Dedifferentiated amniotic fluid mesenchymal stem cell (primary cell): ENCODE data around the gene UFSP2.

ENCODE experiments used
- DNase-seq: peaks from one replicate; pipeline ENCODE4 v3.0.0-alpha.2; 2016; ENCODE audit errors: extremely low spot score

The UFSP2 gene

DNA sequence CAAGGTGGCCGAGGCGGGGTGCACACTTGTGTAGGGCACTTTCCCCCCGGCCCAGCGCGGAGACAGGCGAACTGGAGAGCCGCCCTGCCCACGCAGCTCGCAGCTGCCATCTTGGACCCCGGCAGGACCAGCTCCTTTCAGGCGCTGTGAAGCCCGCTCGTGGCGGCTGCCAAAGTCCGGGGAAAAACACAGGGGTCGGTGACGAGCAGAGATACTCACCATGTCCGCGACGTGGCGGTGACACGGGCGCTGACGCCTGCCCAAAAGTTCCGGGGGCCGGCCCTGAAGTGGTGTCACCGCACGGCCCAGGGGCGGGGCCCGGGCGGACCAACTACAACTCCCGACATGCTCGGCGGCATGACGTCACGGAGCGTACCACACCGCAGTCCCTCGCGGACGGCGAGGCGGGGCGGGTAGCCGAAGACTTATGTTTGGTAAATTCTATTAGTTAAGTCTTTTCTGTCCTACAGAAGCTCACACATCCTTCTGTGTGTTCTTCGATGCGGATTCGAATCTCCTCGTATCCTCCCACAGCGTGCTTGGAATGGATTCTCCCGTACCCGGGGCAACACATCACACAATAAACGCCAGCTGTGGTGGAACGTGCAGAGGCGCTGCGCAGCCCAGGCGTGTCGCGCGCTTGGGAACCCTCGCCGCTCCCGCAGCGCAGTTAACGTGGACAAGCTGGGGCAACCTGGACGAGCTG lies at the start of gene UFSP2:
UFSP2 (minus strand) TSS at position 318 of the 706 bp plus-strand sequence; CDS start at position 222, 96 bp downstream.
- peak; percentile 79 for DNase-seq

- DNase-seq: no peak
These were observed 47.5 kb upstream of the UFSP2 start for GRCh38 chr4:185473247-185473646.

DNA sequence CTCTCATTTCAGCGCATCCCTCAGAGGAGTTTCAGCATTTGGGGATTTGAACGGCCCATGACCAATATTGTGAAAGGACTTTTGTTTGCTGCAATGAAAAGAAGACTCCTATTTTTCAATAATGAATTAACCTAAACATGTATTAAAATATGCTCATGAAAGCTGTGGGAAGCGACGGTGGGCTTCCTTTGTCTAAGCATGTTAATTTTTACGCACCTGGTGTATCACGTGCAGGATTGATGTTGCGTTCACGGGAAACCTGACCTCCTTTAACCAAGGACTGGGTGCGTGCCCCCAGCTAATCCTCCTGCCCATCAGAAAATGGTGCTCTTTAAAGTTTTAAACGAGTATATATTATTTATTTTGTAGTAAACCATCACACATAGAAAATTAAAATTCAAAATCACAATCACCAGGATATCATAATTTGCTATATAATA lies 46.4 kb upstream of the UFSP2 start:
- no peak for DNase-seq

DNA sequence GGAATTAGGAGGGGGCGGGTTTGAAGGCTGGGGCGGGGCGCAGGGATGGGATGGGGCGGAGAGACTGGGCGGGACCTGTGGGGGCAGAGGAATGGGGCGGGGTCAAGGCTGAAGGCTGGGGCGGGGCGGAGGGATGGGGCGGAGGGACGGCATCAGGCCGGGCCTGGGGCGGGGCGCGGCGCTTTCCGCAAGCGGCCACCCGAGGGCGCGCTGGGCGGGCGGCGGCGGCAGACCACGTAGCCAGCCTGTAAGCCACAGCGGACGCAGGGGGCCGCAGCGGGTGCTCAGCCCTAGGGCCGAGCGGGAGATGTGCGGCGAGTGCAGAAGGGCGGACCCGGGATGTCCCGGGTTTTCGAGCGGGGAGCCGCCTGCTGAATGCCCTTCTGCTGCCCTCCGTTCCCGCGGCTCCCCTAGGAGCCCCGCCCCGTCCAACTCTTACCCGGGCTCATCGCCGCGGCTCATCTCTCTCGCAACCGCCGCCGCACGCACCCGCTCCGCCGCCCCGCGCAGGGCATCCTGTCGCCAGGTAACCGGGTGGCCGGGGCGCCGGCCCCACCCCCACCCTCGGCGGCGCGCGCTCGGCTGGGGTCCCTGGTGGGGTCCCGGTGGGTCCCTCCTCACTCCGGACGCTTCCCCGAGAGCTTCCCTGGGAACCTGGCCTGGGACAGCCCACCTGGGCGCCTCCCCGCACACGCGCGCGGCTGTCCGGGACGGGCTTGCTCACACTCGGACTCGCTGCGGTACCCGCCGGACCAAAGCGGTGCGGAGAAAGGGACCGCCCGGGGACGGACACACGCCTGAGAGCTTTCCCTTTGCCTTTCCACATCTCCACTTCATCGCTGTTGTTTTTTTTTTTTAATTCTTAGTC lies 45.7 kb upstream of the UFSP2 start, which contains the start of gene CCDC110:
CCDC110 (minus strand) TSS at position 499 of the 868 bp plus-strand sequence; CDS start at position 449, 50 bp downstream.
- DNase-seq: peak; percentile 98

GRCh38 chr4:185470501-185471195 lies 44.9 kb upstream of the UFSP2 start:
- DNase-seq: peak; percentile 24

GRCh38 chr4:185469580-185470154 lies 43.9 kb upstream of the UFSP2 start:
- no peak for DNase-seq

- DNase-seq: no peak
These were observed 43.2 kb upstream of the UFSP2 start for GRCh38 chr4:185468999-185469398.

- no peak for DNase-seq
These were observed 42.2 kb upstream of the UFSP2 start for GRCh38 chr4:185467991-185468390.

DNA sequence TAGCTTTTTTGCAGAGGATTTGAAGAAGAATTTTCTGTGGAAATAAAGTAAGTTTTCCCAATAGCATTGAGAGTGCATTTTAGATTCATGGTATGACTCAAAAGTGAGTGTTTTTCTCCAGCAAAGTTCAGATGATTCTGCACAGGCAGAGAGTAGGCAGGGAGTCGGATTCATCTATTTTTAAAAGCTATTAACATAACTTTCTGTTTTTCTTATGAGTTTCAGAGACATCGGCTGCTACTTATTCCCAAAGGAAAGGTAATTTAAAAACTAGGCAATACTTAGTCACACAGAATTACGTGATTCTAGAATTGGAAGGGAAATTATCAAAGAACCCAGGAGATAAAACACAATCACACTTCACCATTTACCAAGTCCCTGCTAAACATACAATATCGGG lies 41.3 kb upstream of the UFSP2 start:
- peak; percentile 31 for DNase-seq

DNA sequence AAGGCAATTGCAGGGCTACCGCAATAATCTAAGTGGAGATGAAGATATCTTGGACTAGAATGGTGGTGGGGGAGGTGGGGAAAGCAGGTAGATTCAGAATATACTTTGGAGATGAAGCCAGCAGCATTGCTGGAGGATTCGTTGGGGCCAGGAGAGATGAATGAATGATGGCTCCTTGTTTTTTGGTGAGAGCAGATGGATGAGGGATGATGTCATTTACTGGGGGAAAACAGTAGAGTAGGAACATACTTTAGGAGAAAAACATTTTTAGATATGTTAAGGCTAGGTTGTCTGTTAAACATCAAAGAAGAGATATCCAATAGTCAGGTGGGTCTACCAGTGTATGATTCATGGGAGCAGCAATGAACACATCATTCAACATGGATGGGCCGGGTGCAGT lies 39.9 kb upstream of the UFSP2 start:
- no peak for DNase-seq

DNA sequence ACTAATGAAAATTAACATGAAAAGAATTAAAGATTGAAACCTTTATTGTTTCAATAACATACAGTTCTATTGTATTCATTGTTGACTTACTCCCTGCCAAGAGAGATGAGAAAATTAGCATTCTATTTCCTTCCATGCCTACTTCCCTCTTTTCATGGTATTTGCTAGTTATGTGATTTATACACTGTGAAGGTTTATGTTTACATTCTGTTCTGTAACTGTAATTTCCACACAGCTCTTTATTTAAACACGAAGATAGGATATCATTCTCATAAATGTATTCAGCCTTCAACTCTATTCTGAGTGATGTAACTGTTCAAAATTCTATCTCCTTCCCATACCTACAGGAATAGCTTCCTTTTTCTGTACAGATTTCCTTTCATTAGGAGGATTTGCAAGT lies 39.1 kb upstream of the UFSP2 start:
- DNase-seq: no peak

DNA sequence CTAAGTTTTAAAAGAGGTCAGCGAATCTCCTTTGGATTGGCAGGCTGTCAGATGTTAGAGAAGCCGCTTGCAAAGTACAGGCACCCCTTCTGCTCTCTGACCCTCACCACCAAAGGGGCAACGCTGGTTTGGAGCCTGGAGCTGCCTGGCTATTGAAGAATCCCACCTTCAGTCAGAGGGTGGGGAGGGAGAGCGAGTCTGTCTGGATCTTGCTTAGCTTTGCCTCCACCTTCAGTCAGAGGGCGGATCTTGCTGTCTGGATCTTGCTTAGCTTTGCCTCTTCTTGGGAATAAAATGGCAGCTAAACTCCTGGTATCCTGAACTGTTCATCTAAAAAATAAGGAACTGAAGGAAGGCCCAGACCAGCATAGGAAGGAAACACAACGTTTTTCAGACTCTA lies 38.4 kb upstream of the UFSP2 start:
- no peak for DNase-seq

GRCh38 chr4:185463541-185463940 lies 37.8 kb upstream of the UFSP2 start:
- no peak for DNase-seq

DNA sequence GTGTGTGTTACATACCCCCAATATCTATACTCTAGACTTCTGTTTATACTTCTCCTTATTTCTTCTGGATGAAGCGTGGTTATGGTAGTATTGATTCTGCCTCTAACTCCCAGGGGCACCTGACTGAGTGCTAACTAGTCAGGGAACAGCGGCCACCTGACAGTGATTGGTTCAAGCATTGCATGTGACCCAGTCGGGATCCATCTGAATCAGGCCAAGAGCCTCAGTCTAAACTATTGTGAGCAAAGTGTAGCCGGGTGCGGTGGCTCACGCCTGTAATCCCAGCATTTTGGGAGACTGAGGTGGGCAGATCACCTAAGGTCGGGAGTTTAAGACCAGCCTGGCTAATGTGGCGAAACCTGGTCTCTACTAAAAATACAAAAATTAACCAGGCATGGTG lies 35.8 kb upstream of the UFSP2 start:
- no peak for DNase-seq

- DNase-seq: no peak
These were observed 31.4 kb upstream of the UFSP2 start for GRCh38 chr4:185457136-185457535.

DNA sequence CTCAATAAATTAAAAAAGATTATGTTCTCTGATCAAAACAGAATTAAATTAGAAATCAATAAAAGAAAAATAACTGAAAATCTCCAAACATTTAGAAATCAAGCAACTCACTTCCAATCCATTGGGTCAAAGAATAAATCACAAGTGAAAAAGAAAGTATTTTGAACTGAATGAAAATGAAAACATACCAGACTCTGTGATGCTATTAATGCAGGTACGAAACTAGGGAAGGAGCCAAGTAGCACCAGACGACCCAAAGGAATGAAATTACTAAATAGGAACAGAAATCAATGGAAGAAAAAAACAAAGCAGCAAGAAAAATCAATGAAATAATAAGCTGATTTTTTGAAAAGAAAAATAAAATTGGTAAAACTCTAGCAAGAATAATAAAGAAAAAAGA lies 30.4 kb upstream of the UFSP2 start:
- DNase-seq: no peak

DNA sequence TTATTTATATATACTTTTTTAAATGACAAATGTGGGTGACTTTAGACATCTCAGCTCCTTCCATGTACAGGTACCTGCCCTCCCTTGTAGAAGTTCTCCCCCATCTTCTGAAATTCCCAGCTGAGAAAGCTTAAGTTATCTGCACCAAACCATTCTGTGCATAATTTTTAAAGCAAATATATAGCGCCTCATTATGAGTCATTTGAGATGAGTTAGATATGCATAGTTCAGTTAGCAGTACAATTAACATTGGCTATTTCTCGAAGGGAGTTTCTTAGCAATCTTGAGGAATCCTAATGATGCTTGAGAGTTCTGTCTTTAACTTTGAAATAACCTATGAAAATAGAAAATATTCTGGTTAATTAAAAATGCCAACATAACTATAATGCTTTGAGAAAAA lies 19.4 kb upstream of the UFSP2 start:
- no peak for DNase-seq

- DNase-seq: no peak
These were observed 15.7 kb upstream of the UFSP2 start for GRCh38 chr4:185441479-185441878.

DNA sequence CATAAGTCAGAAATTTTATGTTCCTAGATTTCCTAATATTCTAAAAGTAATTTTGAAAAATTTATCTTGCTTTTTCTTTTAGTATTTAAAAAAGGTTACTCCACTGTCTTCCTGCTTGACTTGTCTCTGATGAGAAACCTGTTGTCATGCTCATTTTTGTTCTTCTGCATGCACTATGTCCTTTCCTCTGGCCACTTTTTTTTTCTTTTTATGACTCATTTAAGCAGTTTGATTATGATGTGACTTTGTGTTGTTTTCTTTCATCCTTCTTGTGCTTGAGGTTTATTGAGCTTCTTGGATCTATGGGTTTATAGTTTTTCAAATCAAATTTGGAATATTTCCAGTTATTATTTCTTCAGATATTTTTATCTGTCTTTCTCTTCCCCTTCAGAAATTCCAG lies 12.0 kb upstream of the UFSP2 start:
- DNase-seq: no peak

DNA sequence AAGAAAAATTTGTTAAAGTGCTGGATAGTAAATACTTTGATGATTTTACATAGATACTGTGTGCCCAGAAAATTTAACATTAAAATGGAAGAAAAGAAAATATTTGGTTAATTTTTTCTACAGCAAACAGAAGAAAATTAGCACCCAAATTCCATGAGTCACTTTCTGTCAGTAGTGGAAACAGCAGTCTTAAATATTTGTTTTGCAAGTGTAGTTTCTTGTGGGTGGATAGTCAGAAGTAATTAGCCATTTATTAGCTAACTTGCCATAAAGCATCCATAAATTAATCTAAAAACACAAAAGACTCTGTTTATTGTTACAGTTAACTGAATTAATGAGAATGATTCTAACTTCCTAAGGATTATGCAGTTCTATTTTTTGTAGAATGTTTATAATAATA lies 9.7 kb upstream of the UFSP2 start:
- DNase-seq: no peak

DNA sequence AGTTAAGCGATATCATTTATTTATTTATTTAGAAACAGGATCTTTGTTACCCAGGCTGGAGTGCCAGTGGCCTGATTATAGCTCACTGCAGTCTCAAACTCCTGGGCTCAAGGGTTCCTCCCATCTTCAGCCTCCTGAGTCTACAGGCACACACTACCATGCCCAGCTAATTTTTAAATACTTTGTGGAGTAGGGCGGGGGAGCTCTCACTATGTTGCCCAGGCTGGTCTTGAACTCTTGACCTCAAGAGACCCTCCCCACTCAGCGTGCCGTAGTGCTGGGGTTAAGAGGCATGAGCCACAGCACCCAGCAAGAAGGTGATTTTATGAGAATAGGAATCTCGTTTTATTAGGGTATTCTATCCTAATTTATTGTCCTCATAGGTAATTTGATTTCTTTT lies 3.9 kb upstream of the UFSP2 start:
- no peak for DNase-seq
